TTC549 (cell line): ENCODE results near the gene GPC4.
"Not testable (repeated sequence)": the region's sequence is repeated elsewhere in the genome, so short reads cannot be mapped to it uniquely, and the experiment has no call there.

Source experiments
- FAIRE-seq: peaks from 2 replicates; lab custom pipeline; 2012; peaks lifted over from hg19 to GRCh38; lab: Jason Lieb, UNC

Gene GPC4

DNA sequence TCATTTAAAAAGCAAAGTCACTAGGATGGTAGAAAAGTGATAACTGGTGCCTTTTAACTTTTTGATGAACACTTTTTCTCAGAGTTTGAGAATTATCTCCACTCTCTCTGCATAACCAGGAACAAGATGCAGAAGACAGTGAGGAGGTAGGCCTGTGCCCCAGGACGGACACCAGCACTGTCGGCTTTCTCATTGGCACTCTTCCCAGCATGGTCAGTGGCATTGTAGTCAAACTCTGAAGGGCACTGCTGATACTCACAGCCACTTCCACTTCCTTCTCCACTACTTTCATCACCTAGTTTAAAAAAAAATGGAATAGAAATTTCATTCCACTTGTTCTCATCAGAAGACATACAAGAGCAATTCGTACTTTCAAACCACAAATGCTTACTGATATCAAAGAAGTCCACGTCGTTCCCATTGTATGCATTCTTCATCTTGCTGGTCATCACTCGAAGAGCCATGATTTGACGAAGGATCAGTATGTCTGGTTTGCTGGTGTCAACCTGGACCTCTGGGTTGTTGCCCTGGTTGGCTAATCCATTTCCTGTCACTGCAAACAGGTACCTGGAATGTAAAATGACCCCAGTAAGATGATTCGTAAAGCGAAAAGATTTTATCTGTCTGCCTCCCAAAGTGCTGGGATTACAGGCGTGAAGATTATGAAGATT, 112.4 kb downstream of the GPC4 start:
- no peak for FAIRE-seq

DNA sequence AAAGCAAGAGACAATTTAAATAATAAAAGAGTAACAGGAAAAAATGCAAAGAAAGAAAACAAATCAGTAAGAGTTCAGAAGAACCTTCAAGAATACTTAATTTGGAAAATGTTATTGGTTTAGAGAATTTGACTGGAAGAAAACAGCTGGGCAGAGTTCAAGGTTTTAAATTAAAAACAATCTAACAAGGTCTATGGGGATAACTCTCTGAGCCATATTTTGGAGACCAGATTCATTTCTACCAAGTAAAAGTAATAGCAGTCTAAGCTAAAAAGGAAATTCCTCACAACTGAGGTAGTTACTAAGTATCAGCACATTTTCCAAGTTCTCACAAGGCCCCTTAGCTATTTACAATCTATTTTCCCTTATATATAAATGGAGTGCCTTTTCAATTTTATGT, 114.7 kb downstream of the GPC4 start:
- FAIRE-seq: no peak

GRCh38 chrX:133297284-133297683, 118.0 kb downstream of the GPC4 start:
- FAIRE-seq: no peak

DNA sequence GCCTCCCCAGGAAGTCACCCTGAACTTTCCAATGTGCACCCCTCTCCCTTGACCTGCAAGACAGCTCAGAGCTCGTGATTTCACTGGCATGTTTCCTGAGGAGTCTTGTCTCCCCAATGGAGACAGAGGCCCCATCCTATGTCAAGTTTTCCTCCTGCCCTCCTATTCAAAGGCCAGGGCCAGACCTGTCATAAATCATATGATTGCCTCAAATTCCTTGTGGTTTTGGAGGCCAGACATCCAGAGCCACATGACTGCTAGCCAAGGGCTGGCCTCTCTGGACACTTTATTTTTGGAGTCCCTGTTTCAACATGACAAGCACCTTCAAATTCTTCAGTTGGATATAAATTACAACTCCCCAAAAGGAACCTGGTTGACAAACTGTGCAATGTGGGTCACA, 121.2 kb downstream of the GPC4 start:
- FAIRE-seq: no peak

DNA sequence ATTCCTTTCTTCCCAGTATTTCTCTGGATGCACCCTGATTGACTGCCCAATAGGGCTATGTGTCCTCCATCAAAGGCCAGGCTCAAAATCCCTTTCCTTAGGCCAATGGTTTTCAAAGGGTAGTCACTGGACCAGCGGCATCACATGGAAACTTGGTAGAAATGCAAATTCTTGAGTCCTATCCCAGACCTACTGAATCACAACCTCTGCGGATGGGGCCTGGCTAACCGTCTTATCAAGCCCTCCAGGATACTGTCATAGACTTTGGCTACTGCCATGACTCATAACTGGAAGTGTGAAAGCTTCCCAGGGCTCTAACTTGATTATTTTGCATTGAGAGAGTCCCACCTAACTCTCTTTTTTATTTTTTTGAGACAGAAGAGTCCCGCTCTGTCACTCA, 125.2 kb downstream of the GPC4 start:
- no peak for FAIRE-seq

DNA sequence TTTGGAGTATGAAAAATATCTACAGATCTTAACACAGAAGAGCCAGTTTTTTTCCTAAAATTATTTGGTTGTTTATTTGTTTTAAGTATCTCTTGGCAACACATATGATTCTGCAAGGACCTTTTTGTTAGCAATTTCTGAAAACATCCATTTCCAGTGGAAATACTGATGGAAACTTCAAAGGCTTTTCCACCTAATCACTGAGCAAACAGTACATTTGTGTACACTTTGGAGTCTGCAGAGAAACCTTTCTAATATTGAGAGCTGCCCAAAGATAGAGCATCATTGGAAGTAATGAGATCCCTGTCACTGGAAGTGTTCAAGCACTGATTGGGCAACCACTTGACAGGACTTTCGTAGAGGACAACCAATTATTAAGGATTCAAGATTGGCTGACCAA, 127.4 kb downstream of the GPC4 start:
- no peak for FAIRE-seq

DNA sequence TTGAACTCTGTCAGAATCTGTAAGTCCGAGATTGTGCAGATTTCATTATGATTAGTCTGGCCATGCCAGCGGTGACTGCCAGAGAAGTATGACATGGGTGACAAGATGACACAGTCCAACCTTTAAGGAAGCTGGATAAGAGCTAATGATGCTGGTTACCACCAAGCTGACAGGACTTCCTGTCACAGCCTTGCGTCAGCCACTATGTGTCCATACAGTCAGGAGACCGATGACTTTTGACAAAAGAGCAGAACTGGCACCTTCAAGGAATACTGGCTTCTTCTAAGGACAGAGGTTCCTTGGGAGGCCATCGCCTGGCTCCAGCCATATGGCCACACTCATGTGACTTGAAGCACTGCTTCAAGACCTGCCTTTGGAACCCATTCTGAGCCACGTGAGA, 129.9 kb downstream of the GPC4 start:
- FAIRE-seq: no peak

DNA sequence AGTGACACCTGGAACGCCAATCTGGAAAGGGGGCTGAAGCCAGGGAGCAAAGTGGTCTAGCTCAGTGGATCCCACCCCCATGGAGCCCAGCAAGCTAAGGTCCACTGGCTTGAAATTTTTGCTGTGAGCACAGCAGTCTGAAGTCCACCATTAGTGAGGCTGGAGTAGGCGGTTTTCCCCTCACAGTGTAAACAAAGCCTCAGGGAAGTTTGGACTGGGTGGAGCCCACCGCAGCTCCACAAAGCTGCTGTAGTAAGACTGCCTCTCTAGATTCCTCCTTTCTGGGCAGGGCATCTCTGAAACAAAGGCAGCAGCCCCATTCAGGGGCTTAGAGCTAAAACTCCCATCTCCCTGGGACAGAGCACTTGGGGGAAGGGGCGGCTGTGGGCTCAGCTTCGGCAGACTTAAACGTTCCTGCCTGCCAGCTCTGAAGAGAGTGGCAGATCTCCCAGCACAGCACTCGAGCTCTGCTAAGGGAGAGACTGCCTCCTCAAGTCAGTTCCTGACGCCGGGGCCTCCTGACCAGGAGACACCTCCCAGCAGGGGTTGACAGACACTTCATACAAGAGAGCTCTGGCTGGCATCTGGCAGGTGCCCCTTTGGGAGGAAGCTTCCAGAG, 136.1 kb downstream of the GPC4 start:
- FAIRE-seq: not testable (repeated sequence)

GRCh38 chrX:133273180-133273579, 142.1 kb downstream of the GPC4 start:
- no peak for FAIRE-seq

- FAIRE-seq: no peak
Observed at GRCh38 chrX:133269168-133269567, 146.1 kb downstream of the GPC4 start.

GRCh38 chrX:133267621-133268020, 147.7 kb downstream of the GPC4 start:
- FAIRE-seq: no peak

- FAIRE-seq: no peak
Observed at GRCh38 chrX:133265331-133265730, 150.0 kb downstream of the GPC4 start.

GRCh38 chrX:133258481-133258880, 156.8 kb downstream of the GPC4 start:
- no peak for FAIRE-seq

DNA sequence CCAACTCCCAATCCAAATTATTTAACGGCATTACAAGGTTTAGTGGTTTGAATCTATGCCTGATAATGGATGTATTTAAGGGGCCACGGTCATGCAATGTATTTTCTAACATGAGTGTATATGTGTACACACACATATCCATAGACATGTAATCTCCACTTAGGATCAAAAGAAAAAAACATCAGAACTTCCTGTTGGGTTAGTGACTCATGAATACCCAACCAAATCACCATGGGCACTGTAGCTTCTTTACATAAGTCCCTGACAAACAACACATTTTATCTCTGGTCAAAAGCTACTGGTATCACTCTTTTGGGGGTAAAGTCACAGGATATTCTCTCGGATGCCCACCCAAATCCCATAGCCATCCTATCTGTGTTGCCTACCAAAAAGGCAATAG, 160.6 kb downstream of the GPC4 start:
- no peak for FAIRE-seq

- FAIRE-seq: no peak
Observed at GRCh38 chrX:133251204-133251603, 164.1 kb downstream of the GPC4 start.

DNA sequence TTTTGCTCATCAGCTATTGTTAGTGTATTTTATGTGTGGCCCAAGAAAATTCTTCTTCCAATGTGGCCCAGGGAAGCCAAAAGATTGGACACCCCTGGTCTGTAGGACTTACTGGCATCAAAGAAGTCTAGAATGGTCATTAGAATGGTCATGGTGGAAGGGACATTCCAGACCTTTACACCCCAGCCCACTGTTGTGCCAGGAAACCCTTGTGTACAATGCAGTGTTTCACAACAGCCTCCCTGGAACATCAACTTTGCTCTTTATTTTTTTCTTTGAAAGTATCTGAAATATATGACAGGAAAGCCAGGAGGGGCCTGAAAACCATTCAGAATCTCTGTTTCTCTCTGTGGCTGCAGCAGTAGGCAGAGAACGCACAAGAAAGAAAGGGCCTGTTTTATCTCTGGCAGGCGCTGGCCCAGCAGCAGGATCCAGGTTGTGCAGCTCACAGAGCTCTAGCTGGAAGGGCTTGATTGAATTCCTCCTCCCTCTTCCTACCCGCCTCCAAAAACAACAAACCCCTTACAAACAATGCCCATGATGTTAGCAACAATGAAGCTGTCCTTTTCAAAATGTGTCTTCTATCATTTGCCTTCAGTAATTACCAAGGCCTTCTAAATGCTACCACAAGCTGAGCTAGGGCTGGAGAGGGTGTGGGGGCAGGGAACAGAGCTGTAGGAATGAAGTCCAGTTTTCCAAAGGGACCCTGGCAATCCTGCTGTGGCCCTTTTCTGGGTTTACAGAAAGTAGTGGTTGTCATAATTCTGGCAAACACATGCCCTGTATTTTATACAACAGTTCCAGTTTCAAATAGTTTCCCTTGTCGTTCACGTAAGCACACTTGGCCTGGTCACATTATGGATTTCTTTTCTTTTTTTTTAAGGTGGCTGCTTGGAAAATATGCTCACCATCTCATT, 164.8 kb downstream of the GPC4 start:
- FAIRE-seq: no peak
